Stimulated activated naive CD8-positive, alpha-beta T cell treated with anti-CD3 and anti-CD28 coated beads, Interleukin-15, Interleukin-2, amounts not matched to agents 100 ng/mL and 50 ng/mL, for 24 hours (primary cell): ENCODE results near the gene TNFRSF9.

Source experiments
- H3K27ac Mint-ChIP-seq: one replicate; pipeline ENCODE4 v1.8.0; 2021; ENCODE audit warnings: mild to moderate bottlenecking, mixed read lengths
- H3K27me3 Mint-ChIP-seq: one replicate; pipeline ENCODE4 v1.8.0; 2021; ENCODE audit warnings: mixed read lengths
- H3K36me3 Mint-ChIP-seq: one replicate; pipeline ENCODE4 v1.8.0; 2021; ENCODE audit warnings: low read depth, mixed read lengths
- H3K4me1 Mint-ChIP-seq: one replicate; pipeline ENCODE4 v1.8.0; 2021; ENCODE audit warnings: low read depth, mixed read lengths
- H3K4me3 Mint-ChIP-seq: one replicate; pipeline ENCODE4 v1.8.0; 2021; ENCODE audit warnings: mild to moderate bottlenecking, mixed read lengths
- H3K9me3 Mint-ChIP-seq: one replicate; pipeline ENCODE4 v1.8.0; 2021; ENCODE audit warnings: mixed read lengths

Gene TNFRSF9

GRCh38 chr1:7916501-7916830 lies 24.2 kb downstream of the TNFRSF9 start:
- H3K4me3 Mint-ChIP-seq: peak overlapping the region; percentile 61
- H3K4me1 Mint-ChIP-seq: peaks cover 92% of the 10 kb centered on the region
- H3K27ac Mint-ChIP-seq: peak overlapping the region; percentile 95
- H3K36me3 Mint-ChIP-seq: peaks cover 59% of the 10 kb centered on the region
- no peaks in the 10 kb centered on the region for H3K9me3 Mint-ChIP-seq
- H3K27me3 Mint-ChIP-seq: no peaks in the 10 kb centered on the region

- Mint-ChIP-seq H3K4me3 (peak overlapping the region; percentile 79), H3K4me1 (peaks cover 91% of the 10 kb centered on the region), H3K36me3 (peaks cover 61% of the 10 kb centered on the region), H3K27me3 (no peaks in the 10 kb centered on the region), H3K9me3 (no peaks in the 10 kb centered on the region), H3K27ac (peak overlapping the region; percentile 95)
These were observed 24.7 kb downstream of the TNFRSF9 start for GRCh38 chr1:7915826-7916500.

GRCh38 chr1:7912743-7913557 lies 27.7 kb downstream of the TNFRSF9 start:
- peaks cover 50% of the 10 kb centered on the region for H3K36me3 Mint-ChIP-seq
- peaks cover 77% of the 10 kb centered on the region for H3K4me1 Mint-ChIP-seq
- peak overlapping the region; percentile 96 for H3K27ac Mint-ChIP-seq
- no peaks in the 10 kb centered on the region for H3K27me3 Mint-ChIP-seq
- H3K9me3 Mint-ChIP-seq: no peaks in the 10 kb centered on the region
- peak overlapping the region; percentile 87 for H3K4me3 Mint-ChIP-seq

GRCh38 chr1:7912145-7912544 lies 28.5 kb downstream of the TNFRSF9 start:
- H3K36me3 Mint-ChIP-seq: peaks cover 47% of the 10 kb centered on the region
- no peaks in the 10 kb centered on the region for H3K9me3 Mint-ChIP-seq
- H3K27ac Mint-ChIP-seq: peak overlapping the region; percentile 96
- peak overlapping the region; percentile 87 for H3K4me3 Mint-ChIP-seq
- H3K27me3 Mint-ChIP-seq: no peaks in the 10 kb centered on the region
- peaks cover 75% of the 10 kb centered on the region for H3K4me1 Mint-ChIP-seq

GRCh38 chr1:7905262-7905661 lies 35.4 kb downstream of the TNFRSF9 start:
- Mint-ChIP-seq H3K4me1 (peaks cover 32% of the 10 kb centered on the region), H3K27me3 (no peaks in the 10 kb centered on the region), H3K27ac (no peak overlapping the region), H3K9me3 (no peaks in the 10 kb centered on the region), H3K4me3 (no peak overlapping the region), H3K36me3 (peaks cover 28% of the 10 kb centered on the region)

GRCh38 chr1:7902478-7903085 lies 38.1 kb downstream of the TNFRSF9 start:
- peak overlapping the region; percentile 13 for H3K4me3 Mint-ChIP-seq
- peak overlapping the region; percentile 31 for H3K27ac Mint-ChIP-seq
- H3K27me3 Mint-ChIP-seq: no peaks in the 10 kb centered on the region
- H3K9me3 Mint-ChIP-seq: no peaks in the 10 kb centered on the region
- peaks cover 43% of the 10 kb centered on the region for H3K4me1 Mint-ChIP-seq
- peaks cover 18% of the 10 kb centered on the region for H3K36me3 Mint-ChIP-seq

- Mint-ChIP-seq H3K27ac (no peak overlapping the region), H3K36me3 (no peaks in the 10 kb centered on the region), H3K9me3 (no peaks in the 10 kb centered on the region), H3K4me1 (peaks cover 38% of the 10 kb centered on the region), H3K27me3 (no peaks in the 10 kb centered on the region), H3K4me3 (no peak overlapping the region)
These were observed 40.9 kb downstream of the TNFRSF9 start for GRCh38 chr1:7899741-7900140.

GRCh38 chr1:7898962-7899361 lies 41.7 kb downstream of the TNFRSF9 start:
- Mint-ChIP-seq H3K9me3 (no peaks in the 10 kb centered on the region), H3K36me3 (no peaks in the 10 kb centered on the region), H3K27me3 (no peaks in the 10 kb centered on the region), H3K4me1 (peaks cover 38% of the 10 kb centered on the region), H3K27ac (no peak overlapping the region), H3K4me3 (no peak overlapping the region)

- H3K27me3 Mint-ChIP-seq: no peaks in the 10 kb centered on the region
- peaks cover 30% of the 10 kb centered on the region for H3K4me1 Mint-ChIP-seq
- H3K36me3 Mint-ChIP-seq: no peaks in the 10 kb centered on the region
- H3K4me3 Mint-ChIP-seq: no peak overlapping the region
- no peak overlapping the region for H3K27ac Mint-ChIP-seq
- no peaks in the 10 kb centered on the region for H3K9me3 Mint-ChIP-seq
These were observed 43.6 kb downstream of the TNFRSF9 start for GRCh38 chr1:7896994-7897393.

GRCh38 chr1:7893529-7894180 lies 47.0 kb downstream of the TNFRSF9 start:
- no peak overlapping the region for H3K27ac Mint-ChIP-seq
- peaks cover 16% of the 10 kb centered on the region for H3K4me1 Mint-ChIP-seq
- H3K36me3 Mint-ChIP-seq: peaks cover 5% of the 10 kb centered on the region
- no peak overlapping the region for H3K4me3 Mint-ChIP-seq
- peaks cover 2% of the 10 kb centered on the region for H3K27me3 Mint-ChIP-seq
- no peaks in the 10 kb centered on the region for H3K9me3 Mint-ChIP-seq

GRCh38 chr1:7891804-7892203 lies 48.8 kb downstream of the TNFRSF9 start:
- Mint-ChIP-seq H3K4me3 (no peak overlapping the region), H3K4me1 (peaks cover 9% of the 10 kb centered on the region), H3K27me3 (peaks cover 3% of the 10 kb centered on the region), H3K36me3 (peaks cover 8% of the 10 kb centered on the region), H3K27ac (no peak overlapping the region), H3K9me3 (no peaks in the 10 kb centered on the region)

GRCh38 chr1:7890853-7891252 lies 49.8 kb downstream of the TNFRSF9 start:
- Mint-ChIP-seq H3K27me3 (peaks cover 7% of the 10 kb centered on the region), H3K27ac (no peak overlapping the region), H3K4me3 (no peak overlapping the region), H3K9me3 (no peaks in the 10 kb centered on the region), H3K36me3 (peaks cover 8% of the 10 kb centered on the region), H3K4me1 (peaks cover 9% of the 10 kb centered on the region)

- no peaks in the 10 kb centered on the region for H3K9me3 Mint-ChIP-seq
- no peak overlapping the region for H3K27ac Mint-ChIP-seq
- no peak overlapping the region for H3K4me3 Mint-ChIP-seq
- H3K27me3 Mint-ChIP-seq: peaks cover 7% of the 10 kb centered on the region
- H3K4me1 Mint-ChIP-seq: peaks cover 16% of the 10 kb centered on the region
- H3K36me3 Mint-ChIP-seq: peaks cover 8% of the 10 kb centered on the region
These were observed 52.2 kb downstream of the TNFRSF9 start for GRCh38 chr1:7888248-7889081.

GRCh38 chr1:7886405-7886745 lies 54.3 kb downstream of the TNFRSF9 start:
- Mint-ChIP-seq H3K4me1 (peaks cover 16% of the 10 kb centered on the region), H3K27me3 (peaks cover 7% of the 10 kb centered on the region), H3K4me3 (no peak overlapping the region), H3K27ac (no peak overlapping the region), H3K9me3 (no peaks in the 10 kb centered on the region), H3K36me3 (peaks cover 8% of the 10 kb centered on the region)
